CD14-positive monocyte (primary cell): ENCODE results near the gene MLN. TPM values are rescaled to one million over a fixed set of nuclear protein-coding genes. Genes with fewer than 3 reads are reported as not detected.

Experiments used
- DNase-seq, 3 donors: peaks; one replicate each; pipeline ENCODE4 v3.0.0-alpha.2; 2011 to 2022
- H2AFZ ChIP-seq: 2 replicates; pipeline ENCODE4 v1.6.0; 2012; ENCODE audit warnings: mild to moderate bottlenecking, low read depth, low read length, inconsistent platforms; ENCODE audit not compliant: insufficient read depth, poor library complexity, severe bottlenecking
- H3K27ac ChIP-seq, 2 donors: 1 replicate in 1 of 2; 2 replicates in 1 of 2; pipeline ENCODE4 v1.5.1; 2012 to 2013; ENCODE audit warnings: low read length in 2 of 2, control low read depth in 1 of 2, inconsistent platforms in 1 of 2, low read depth in 1 of 2, mild to moderate bottlenecking in 1 of 2
- H3K27me3 ChIP-seq, 2 donors: one replicate each; pipeline versions ENCODE4 v1.6.0 to v1.6.1; 2011 to 2013; ENCODE audit warnings: low read length in 2 of 2; ENCODE audit not compliant: control insufficient read depth in 2 of 2, insufficient read depth in 2 of 2
- H3K36me3 ChIP-seq, 2 donors: replicated peaks in 1 of 2; 1 replicate in 1 of 2; 2 replicates in 1 of 2; pipeline versions ENCODE4 v1.5.1 to v1.6.1; 2012 to 2013; ENCODE audit warnings: low read length in 2 of 2, control low read depth in 1 of 2, inconsistent platforms in 1 of 2, mild to moderate bottlenecking in 1 of 2; ENCODE audit not compliant: insufficient read depth in 2 of 2, control insufficient read depth in 1 of 2
- H3K4me1 ChIP-seq, 2 donors: 1 replicate in 1 of 2; 2 replicates in 1 of 2; pipeline versions ENCODE4 v1.5.1 to v1.6.1; 2012 to 2013; ENCODE audit warnings: low read length in 2 of 2, control low read depth in 1 of 2, inconsistent platforms in 1 of 2, mild to moderate bottlenecking in 1 of 2, moderate library complexity in 1 of 2; ENCODE audit not compliant: insufficient read depth in 2 of 2, control insufficient read depth in 1 of 2
- H3K4me2 ChIP-seq: replicated peaks from 2 replicates; pipeline ENCODE3; 2012; ENCODE audit warnings: low read length, moderate library complexity, mild to moderate bottlenecking; ENCODE audit not compliant: poor library complexity, severe bottlenecking; ENCODE audit errors: extremely low read depth
- H3K4me3 ChIP-seq, 3 experiments: fragments of 200-600 bp in 1 of 3; sonication (generic) in 1 of 3; replicated peaks in 1 of 3; 1 replicate in 2 of 3; 2 replicates in 1 of 3; pipeline ENCODE4 v1.5.1; 2011 to 2013; ENCODE audit warnings: low read length in 3 of 3, mild to moderate bottlenecking in 3 of 3, control low read depth in 2 of 3, low read depth in 2 of 3, inconsistent platforms in 1 of 3, moderate library complexity in 1 of 3
- H3K79me2 ChIP-seq: 2 replicates; pipeline ENCODE4 v1.6.0; 2012; ENCODE audit warnings: mild to moderate bottlenecking, control low read depth, inconsistent platforms, low read length, moderate library complexity; ENCODE audit not compliant: insufficient read depth
- H3K9ac ChIP-seq: 2 replicates; pipeline ENCODE4 v1.6.0; 2017; ENCODE audit warnings: low read length, mild to moderate bottlenecking; ENCODE audit not compliant: insufficient read depth, poor library complexity, severe bottlenecking
- H3K9me3 ChIP-seq, 2 donors: replicated peaks in 1 of 2; 1 replicate in 1 of 2; 2 replicates in 1 of 2; pipeline versions ENCODE4 v1.5.1 to v1.6.1; 2012 to 2013; ENCODE audit warnings: low read length in 2 of 2, control low read depth in 1 of 2; ENCODE audit not compliant: control insufficient read depth in 1 of 2, insufficient read depth in 1 of 2
- H4K20me1 ChIP-seq: 2 replicates; pipeline ENCODE4 v1.6.0; 2012; ENCODE audit warnings: mild to moderate bottlenecking, low read length, control low read depth, moderate library complexity; ENCODE audit not compliant: insufficient read depth
- H3K27ac Mint-ChIP-seq, 7 donors: one replicate each; pipeline ENCODE4 v1.8.0; 2020; ENCODE audit warnings: mild to moderate bottlenecking in 7 of 7, mixed read lengths in 7 of 7, moderate library complexity in 6 of 7, inconsistent platforms in 2 of 7
- H3K27me3 Mint-ChIP-seq, 3 donors: one replicate each; pipeline ENCODE4 v1.8.0; 2021 to 2022; ENCODE audit warnings: low read depth in 3 of 3, mild to moderate bottlenecking in 3 of 3, mixed read lengths in 3 of 3, moderate library complexity in 3 of 3, inconsistent platforms in 1 of 3
- H3K36me3 Mint-ChIP-seq, 2 donors: one replicate each; pipeline ENCODE4 v1.8.0; 2020; ENCODE audit warnings: mixed read lengths in 2 of 2, inconsistent platforms in 1 of 2, mild to moderate bottlenecking in 1 of 2
- H3K4me1 Mint-ChIP-seq: one replicate; pipeline ENCODE4 v1.8.0; 2020; ENCODE audit warnings: mild to moderate bottlenecking, mixed read lengths
- H3K4me3 Mint-ChIP-seq, 2 donors: one replicate each; pipeline ENCODE4 v1.8.0; 2020; ENCODE audit warnings: mild to moderate bottlenecking in 2 of 2, mixed read lengths in 2 of 2, moderate library complexity in 1 of 2
- H3K9me3 Mint-ChIP-seq, 7 donors: one replicate each; pipeline ENCODE4 v1.8.0; 2020 to 2022; ENCODE audit warnings: mixed read lengths in 7 of 7, mild to moderate bottlenecking in 6 of 7, moderate library complexity in 6 of 7, inconsistent platforms in 2 of 7
- WGBS: methylation state at CpG from one replicate; pipeline ENCODE4 v1.1.5; 2013; ENCODE audit warnings: missing lambda C conversion rate; ENCODE audit not compliant: insufficient coverage; 5-methylcytosine and 5-hydroxymethylcytosine counted together
- intact Hi-C, 2 donors: fragments of 100-400 bp; cut with micrococcal nuclease; formaldehyde crosslinking; loops; one replicate each; pipeline versions ENCODE4 v1.15.0 to v1.15.1; 2023
- polyA plus RNA-seq, 3 donors: library from polyadenylated mRNA; depleted of rRNA in 1 of 3; unstranded in 2 of 3; stranded (reverse) in 1 of 3; fragments of 300-500 nt in 2 of 3; fragments of >200 nt in 1 of 3; fragmentation: Illumina TruSeq in 2 of 3; gene quantifications; 1 replicate in 2 of 3; 2 replicates in 1 of 3; pipeline ENCODE4 v1.2.3, GENCODE V29; 2012 to 2021
- TF ChIP-seq, protein P1 (sequence below): fragments of 200-600 bp; IDR thresholded peaks from one replicate; pipeline ENCODE4 v1.8.0; 2022; ENCODE audit warnings: antibody characterized with exemption, mild to moderate bottlenecking

The MLN gene
- polyA plus RNA-seq, 3 donors: not detected

GRCh38 chr6:33851959-33852358 lies 48.2 kb upstream of the MLN start:
- Mint-ChIP-seq H3K27ac (peak overlapping the region in 1 of 7 donors; percentile 33), H3K27me3 (peaks cover 44 to 51% (median 47%) of the 10 kb centered on the region in 3 donors), H3K9me3 (no peaks in the 10 kb centered on the region), H3K4me3 (no peak overlapping the region), H3K4me1 (peaks cover 4% of the 10 kb centered on the region), H3K36me3 (no peaks in the 10 kb centered on the region)
- Histone ChIP-seq H3K36me3 (no peaks in the 10 kb centered on the region), H3K27me3 (peaks cover 0 to 36% of the 10 kb centered on the region in 2 donors), H3K9ac (no peak overlapping the region), H2AFZ (no peak overlapping the region), H3K4me3 (no peak overlapping the region), H3K4me2 (no peak overlapping the region), H4K20me1 (no peaks in the 10 kb centered on the region), H3K79me2 (no peaks in the 10 kb centered on the region), H3K9me3 (no peaks in the 10 kb centered on the region), H3K4me1 (no peaks in the 10 kb centered on the region), H3K27ac (no peak overlapping the region)
- WGBS: 57% methylated on average over 8 of the region's 8 CpGs
- intact Hi-C loops: no loop called here
- no peak for DNase-seq
- TF ChIP-seq, protein P1, sequence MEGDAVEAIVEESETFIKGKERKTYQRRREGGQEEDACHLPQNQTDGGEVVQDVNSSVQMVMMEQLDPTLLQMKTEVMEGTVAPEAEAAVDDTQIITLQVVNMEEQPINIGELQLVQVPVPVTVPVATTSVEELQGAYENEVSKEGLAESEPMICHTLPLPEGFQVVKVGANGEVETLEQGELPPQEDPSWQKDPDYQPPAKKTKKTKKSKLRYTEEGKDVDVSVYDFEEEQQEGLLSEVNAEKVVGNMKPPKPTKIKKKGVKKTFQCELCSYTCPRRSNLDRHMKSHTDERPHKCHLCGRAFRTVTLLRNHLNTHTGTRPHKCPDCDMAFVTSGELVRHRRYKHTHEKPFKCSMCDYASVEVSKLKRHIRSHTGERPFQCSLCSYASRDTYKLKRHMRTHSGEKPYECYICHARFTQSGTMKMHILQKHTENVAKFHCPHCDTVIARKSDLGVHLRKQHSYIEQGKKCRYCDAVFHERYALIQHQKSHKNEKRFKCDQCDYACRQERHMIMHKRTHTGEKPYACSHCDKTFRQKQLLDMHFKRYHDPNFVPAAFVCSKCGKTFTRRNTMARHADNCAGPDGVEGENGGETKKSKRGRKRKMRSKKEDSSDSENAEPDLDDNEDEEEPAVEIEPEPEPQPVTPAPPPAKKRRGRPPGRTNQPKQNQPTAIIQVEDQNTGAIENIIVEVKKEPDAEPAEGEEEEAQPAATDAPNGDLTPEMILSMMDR: no peak

GRCh38 chr6:33850869-33851541 lies 47.2 kb upstream of the MLN start:
- Histone ChIP-seq H3K27me3 (peaks cover 0 to 27% of the 10 kb centered on the region in 2 donors), H3K4me2 (no peak overlapping the region), H3K79me2 (no peaks in the 10 kb centered on the region), H3K9ac (no peak overlapping the region), H4K20me1 (no peaks in the 10 kb centered on the region), H3K4me3 (no peak overlapping the region), H3K27ac (no peak overlapping the region), H2AFZ (no peak overlapping the region), H3K36me3 (no peaks in the 10 kb centered on the region), H3K9me3 (no peaks in the 10 kb centered on the region), H3K4me1 (no peaks in the 10 kb centered on the region)
- Mint-ChIP-seq H3K36me3 (no peaks in the 10 kb centered on the region), H3K27me3 (peaks cover 38 to 41% (median 41%) of the 10 kb centered on the region in 3 donors), H3K9me3 (no peaks in the 10 kb centered on the region), H3K27ac (peak overlapping the region in 1 of 7 donors; percentile 60), H3K4me3 (no peak overlapping the region), H3K4me1 (no peaks in the 10 kb centered on the region)
- TF ChIP-seq, protein P1: no peak
- WGBS: 98% methylated on average over 9 of the region's 10 CpGs
- DNase-seq: no peak
- intact Hi-C loops: no loop called here
